GM19438 (cell line): Measurements from ENCODE around the gene SLC25A44.

Experiments used
- ATAC-seq: cut with Tn5 transposase; IDR thresholded peaks from one replicate; pipeline ENCODE4 v1.9.1; 2021; ENCODE audit warnings: low read depth; ENCODE audit not compliant: unreplicated experiment

SLC25A44 gene

GRCh38 chr1:156233426-156234127 lies 39.7 kb downstream of the SLC25A44 start:
- ATAC-seq: no peak

GRCh38 chr1:156236164-156236563 lies 42.3 kb downstream of the SLC25A44 start:
- ATAC-seq: no peak

- ATAC-seq: no peak
Measured at GRCh38 chr1:156238248-156238647, 44.3 kb downstream of the SLC25A44 start.

- ATAC-seq: no peak
Measured at GRCh38 chr1:156241311-156241811, 47.5 kb downstream of the SLC25A44 start.

- no peak for ATAC-seq
Measured at GRCh38 chr1:156241926-156242325, 48.0 kb downstream of the SLC25A44 start, which contains the start of gene BGLAP. TSS of gene BGLAP (plus strand) at chr1:156242184. CDS start at chr1:156242232, 48 bp downstream.

GRCh38 chr1:156242738-156243137 lies 48.8 kb downstream of the SLC25A44 start:
- ATAC-seq: no peak

- ATAC-seq: no peak
Measured at GRCh38 chr1:156244126-156244525, 50.2 kb downstream of the SLC25A44 start.

- ATAC-seq: no peak
Measured at GRCh38 chr1:156244712-156245111, 50.8 kb downstream of the SLC25A44 start.

GRCh38 chr1:156245451-156246232 lies 51.7 kb downstream of the SLC25A44 start:
- ATAC-seq: no peak

GRCh38 chr1:156246241-156246780 lies 52.4 kb downstream of the SLC25A44 start:
- ATAC-seq: no peak

- no peak for ATAC-seq
Measured at GRCh38 chr1:156246781-156247459, 53.0 kb downstream of the SLC25A44 start.

- no peak for ATAC-seq
Measured at GRCh38 chr1:156247460-156248322, 53.8 kb downstream of the SLC25A44 start, which contains the start of gene PAQR6. TSS of gene PAQR6 (minus strand) at chr1:156248056. CDS start at chr1:156246731, 1,325 bp downstream.

- ATAC-seq: no peak
Measured at GRCh38 chr1:156248323-156248683, 54.4 kb downstream of the SLC25A44 start.

GRCh38 chr1:156249593-156249992 lies 55.7 kb downstream of the SLC25A44 start:
- no peak for ATAC-seq

GRCh38 chr1:156251527-156251926 lies 57.6 kb downstream of the SLC25A44 start:
- no peak for ATAC-seq

GRCh38 chr1:156253634-156254033 lies 59.7 kb downstream of the SLC25A44 start:
- no peak for ATAC-seq

GRCh38 chr1:156257711-156258110 lies 63.8 kb downstream of the SLC25A44 start:
- ATAC-seq: no peak

GRCh38 chr1:156258859-156259258 lies 65.0 kb downstream of the SLC25A44 start:
- ATAC-seq: no peak

GRCh38 chr1:156259805-156260204 lies 65.9 kb downstream of the SLC25A44 start:
- no peak for ATAC-seq

- no peak for ATAC-seq
Measured at GRCh38 chr1:156260896-156261295, 67.0 kb downstream of the SLC25A44 start.
